HG03064 (cell line): ENCODE data around the gene SMAD7.

Source experiments
- ATAC-seq: cut with Tn5 transposase; IDR thresholded peaks from one replicate; pipeline ENCODE4 v1.9.1; 2021; ENCODE audit warnings: low read depth; ENCODE audit not compliant: unreplicated experiment

SMAD7 gene

GRCh38 chr18:48947560-48947959, 3.2 kb downstream of the SMAD7 start:
- no peak for ATAC-seq

GRCh38 chr18:48947092-48947491, 3.7 kb downstream of the SMAD7 start:
- no peak for ATAC-seq

GRCh38 chr18:48946329-48946835, 4.4 kb downstream of the SMAD7 start:
- ATAC-seq: no peak

GRCh38 chr18:48945953-48946217, 4.9 kb downstream of the SMAD7 start:
- no peak for ATAC-seq

GRCh38 chr18:48944634-48945033, 6.1 kb downstream of the SMAD7 start:
- no peak for ATAC-seq

- ATAC-seq: no peak
Observed at GRCh38 chr18:48943736-48944527, 6.8 kb downstream of the SMAD7 start.

- no peak for ATAC-seq
Observed at GRCh38 chr18:48943333-48943732, 7.4 kb downstream of the SMAD7 start.

- ATAC-seq: no peak
Observed at GRCh38 chr18:48942554-48943261, 8.1 kb downstream of the SMAD7 start.

GRCh38 chr18:48942086-48942485, 8.7 kb downstream of the SMAD7 start:
- ATAC-seq: no peak

GRCh38 chr18:48941672-48942071, 9.1 kb downstream of the SMAD7 start:
- no peak for ATAC-seq

- peak; percentile 60 for ATAC-seq
Observed at GRCh38 chr18:48940854-48941611, 9.7 kb downstream of the SMAD7 start.

- no peak for ATAC-seq
Observed at GRCh38 chr18:48939205-48940097, 11.3 kb downstream of the SMAD7 start.

GRCh38 chr18:48938827-48939204, 11.9 kb downstream of the SMAD7 start:
- ATAC-seq: no peak

- no peak for ATAC-seq
Observed at GRCh38 chr18:48937869-48938750, 12.7 kb downstream of the SMAD7 start.

GRCh38 chr18:48935433-48935774, 15.4 kb downstream of the SMAD7 start:
- no peak for ATAC-seq

GRCh38 chr18:48934723-48935432, 15.9 kb downstream of the SMAD7 start:
- ATAC-seq: peak; percentile 50

GRCh38 chr18:48934415-48934722, 16.4 kb downstream of the SMAD7 start:
- no peak for ATAC-seq

- no peak for ATAC-seq
Observed at GRCh38 chr18:48933578-48934414, 17.0 kb downstream of the SMAD7 start.
